ENCODE measurements around the gene RNF40. TPM values are rescaled to one million over a fixed set of nuclear protein-coding genes. Genes with fewer than 3 reads are reported as not detected.
A peak's percentile ranks its signal among the peaks of the same experiment; 100 is the strongest.

Gene RNF40
- 45.3 and 48.2 TPM in 2 replicates for total RNA-seq (2014; rRNA removed; shearing (Covaris generic))

GRCh38 chr16:30761928-30762902 is at the start of gene RNF40, which contains the start of gene CFAP119:
Gene RNF40, plus strand, starts transcription at chr16:30762322. Its CDS starts 224 bp downstream, at chr16:30762546.
Gene CFAP119, minus strand, starts transcription at chr16:30762062. Its CDS starts 314 bp downstream, at chr16:30761748.
- peak; percentile 96 for DNase-seq (ENCODE audit: low read depth)

GRCh38 chr16:30715750-30716445 is 46.2 kb upstream of the RNF40 start:
- peak; percentile 96 for DNase-seq (ENCODE audit: low read depth)

DNA sequence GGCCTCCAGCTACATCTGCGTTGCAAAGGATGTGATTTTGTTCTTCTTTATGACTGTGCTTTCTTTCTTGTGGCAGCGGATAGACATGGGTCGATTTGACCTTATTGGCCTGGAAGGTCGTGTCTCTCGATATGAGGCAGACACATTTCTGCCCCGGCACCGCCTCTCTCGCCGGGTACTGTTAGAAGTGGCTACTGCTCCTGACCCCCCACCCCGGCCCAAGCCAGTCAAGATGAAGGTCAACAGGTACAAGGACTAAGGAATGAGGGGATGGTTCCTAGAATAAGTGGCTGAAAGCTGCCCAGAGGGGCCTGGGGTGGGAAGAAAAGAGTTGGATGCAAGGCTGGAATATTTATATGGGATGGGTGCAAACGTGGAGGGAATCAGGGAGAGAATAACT is 42.0 kb upstream of the RNF40 start:
- no peak for DNase-seq (ENCODE audit: low read depth)

DNA sequence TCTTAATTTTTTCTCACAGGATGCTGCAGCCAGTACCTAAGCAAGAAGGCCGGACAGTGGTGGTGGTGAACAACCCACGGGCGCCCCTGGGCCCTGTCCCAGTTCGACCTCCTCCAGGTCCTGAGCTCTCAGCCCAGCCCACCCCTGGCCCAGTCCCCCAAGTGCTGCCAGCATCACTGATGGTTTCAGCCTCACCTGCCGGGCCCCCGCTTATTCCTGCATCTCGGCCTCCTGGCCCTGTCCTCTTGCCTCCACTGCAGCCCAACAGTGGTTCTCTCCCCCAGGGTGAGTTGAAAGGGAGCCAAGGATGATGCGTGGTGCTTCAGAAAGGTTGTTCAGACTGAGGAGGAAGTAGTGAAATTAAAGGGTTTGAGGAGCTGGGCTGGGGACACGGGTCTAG is 41.4 kb upstream of the RNF40 start:
- no peak for DNase-seq (ENCODE audit: low read depth)

DNA sequence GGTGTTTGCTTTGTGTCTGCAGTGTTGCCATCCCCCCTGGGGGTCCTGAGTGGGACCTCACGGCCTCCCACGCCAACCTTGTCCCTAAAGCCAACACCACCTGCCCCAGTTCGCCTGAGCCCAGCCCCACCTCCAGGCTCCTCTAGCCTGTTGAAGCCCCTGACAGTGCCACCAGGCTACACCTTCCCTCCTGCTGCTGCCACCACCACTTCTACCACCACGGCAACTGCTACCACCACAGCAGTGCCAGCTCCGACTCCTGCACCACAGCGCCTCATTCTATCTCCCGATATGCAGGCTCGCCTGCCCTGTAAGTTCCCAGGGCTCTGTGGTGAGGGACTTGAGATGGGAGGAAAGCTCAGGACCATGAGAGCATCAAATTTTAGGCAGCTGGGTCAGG is 41.0 kb upstream of the RNF40 start:
- DNase-seq (ENCODE audit: low read depth), result no peak

- peak; percentile 31 for DNase-seq (ENCODE audit: low read depth)
These were observed 40.5 kb upstream of the RNF40 start for GRCh38 chr16:30721606-30722005.

DNA sequence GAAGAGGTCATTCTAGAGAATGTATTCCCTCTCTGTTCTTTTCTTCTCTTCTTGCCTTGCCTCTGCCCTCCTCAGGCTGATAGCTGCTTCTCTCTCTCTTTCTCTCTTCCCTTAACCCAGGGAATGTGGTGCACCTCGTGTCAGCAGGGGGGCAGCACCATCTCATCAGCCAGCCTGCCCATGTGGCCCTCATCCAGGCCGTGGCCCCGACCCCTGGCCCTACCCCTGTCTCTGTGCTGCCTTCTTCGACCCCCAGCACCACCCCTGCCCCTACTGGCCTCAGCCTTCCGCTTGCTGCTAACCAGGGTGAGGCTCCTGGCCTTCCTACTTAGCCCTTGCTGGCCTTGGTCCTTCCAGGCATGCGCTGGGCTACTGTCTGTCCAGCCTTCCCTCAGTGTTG is 39.7 kb upstream of the RNF40 start:
- DNase-seq (ENCODE audit: low read depth), result no peak

GRCh38 chr16:30722916-30723315 is 39.2 kb upstream of the RNF40 start:
- no peak for DNase-seq (ENCODE audit: low read depth)

DNA sequence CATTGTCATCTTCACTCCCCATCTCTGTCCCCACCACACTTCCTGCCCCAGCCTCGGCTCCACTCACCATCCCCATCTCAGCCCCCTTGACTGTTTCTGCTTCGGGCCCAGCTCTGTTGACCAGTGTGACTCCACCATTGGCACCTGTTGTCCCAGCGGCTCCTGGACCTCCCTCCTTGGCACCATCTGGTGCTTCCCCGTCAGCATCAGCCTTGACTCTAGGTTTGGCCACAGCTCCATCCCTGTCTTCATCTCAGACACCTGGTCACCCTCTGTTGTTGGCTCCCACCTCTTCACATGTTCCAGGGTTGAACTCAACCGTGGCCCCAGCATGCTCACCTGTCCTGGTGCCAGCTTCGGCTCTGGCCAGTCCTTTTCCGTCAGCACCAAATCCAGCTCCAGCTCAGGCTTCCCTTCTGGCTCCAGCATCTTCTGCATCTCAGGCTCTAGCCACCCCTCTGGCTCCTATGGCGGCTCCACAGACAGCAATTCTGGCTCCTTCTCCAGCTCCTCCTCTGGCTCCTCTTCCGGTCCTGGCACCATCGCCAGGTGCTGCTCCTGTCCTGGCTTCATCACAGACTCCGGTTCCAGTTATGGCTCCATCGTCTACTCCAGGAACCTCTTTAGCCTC is 38.3 kb upstream of the RNF40 start:
- DNase-seq (ENCODE audit: low read depth), result no peak

DNA sequence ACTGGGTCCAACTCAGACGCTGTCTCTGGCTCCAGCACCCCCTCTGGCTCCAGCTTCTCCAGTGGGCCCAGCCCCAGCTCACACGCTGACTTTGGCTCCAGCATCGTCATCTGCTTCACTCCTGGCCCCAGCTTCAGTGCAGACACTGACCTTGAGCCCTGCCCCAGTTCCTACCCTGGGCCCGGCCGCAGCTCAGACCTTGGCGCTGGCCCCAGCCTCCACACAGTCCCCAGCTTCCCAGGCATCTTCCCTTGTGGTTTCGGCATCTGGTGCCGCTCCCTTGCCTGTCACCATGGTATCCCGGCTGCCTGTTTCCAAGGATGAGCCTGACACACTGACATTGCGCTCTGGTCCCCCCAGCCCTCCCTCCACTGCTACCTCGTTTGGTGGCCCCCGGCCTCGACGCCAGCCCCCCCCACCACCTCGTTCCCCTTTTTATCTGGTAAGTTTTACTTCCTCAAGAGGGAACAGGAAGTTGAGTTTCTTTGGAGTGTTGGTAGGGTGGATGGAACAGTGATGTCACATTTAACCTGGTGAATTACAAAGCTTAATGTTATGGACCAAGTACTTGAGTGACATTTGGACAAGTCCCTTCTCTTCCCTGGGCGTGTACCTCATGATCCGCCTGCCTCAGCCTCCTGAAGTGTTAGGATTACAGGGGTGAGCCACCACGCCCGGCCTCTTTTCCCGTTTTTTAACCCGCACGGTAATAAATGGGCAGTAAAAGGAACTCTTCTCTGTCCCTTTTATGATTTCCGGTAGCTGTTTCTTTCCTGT is 37.3 kb upstream of the RNF40 start:
- DNase-seq (ENCODE audit: low read depth), result no peak

DNA sequence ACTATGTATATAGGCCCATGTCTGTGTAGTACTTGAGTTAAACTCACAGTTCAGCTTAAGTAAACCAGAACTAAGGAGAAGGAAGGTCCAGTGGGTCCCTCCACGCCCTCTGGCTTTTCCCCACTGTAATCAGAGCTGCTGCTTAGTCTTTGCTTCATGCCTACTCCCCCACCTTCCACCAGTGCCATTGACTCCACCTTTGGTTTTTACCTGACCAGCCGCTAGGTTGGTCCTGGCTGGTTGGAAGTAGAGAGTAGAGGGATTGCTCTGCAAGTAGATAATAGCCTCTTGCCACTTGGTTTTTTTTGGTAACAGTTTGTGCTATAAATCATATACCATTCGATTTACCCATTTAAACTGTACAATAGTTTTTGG is 36.7 kb upstream of the RNF40 start:
- DNase-seq (ENCODE audit: low read depth), result no peak

DNA sequence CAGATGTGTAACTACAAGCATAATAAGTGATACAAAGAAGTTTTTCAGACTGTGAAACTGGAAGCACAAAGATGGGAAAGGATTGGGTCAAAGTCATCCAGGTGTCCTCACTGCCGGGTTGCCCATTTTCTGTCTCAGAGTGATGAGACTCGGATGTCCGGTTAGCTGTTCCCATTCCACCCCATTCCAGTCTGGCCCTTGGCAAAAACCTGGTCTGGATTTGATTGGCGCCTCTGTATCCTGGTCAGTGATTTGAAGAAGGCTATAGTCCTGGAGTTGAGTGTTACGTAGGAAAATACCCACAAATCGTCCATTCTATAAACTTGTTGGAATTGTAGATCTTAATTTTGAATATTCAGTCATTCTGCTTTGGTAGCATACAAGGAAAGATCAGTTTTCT is 33.8 kb upstream of the RNF40 start:
- no peak for DNase-seq (ENCODE audit: low read depth)

DNA sequence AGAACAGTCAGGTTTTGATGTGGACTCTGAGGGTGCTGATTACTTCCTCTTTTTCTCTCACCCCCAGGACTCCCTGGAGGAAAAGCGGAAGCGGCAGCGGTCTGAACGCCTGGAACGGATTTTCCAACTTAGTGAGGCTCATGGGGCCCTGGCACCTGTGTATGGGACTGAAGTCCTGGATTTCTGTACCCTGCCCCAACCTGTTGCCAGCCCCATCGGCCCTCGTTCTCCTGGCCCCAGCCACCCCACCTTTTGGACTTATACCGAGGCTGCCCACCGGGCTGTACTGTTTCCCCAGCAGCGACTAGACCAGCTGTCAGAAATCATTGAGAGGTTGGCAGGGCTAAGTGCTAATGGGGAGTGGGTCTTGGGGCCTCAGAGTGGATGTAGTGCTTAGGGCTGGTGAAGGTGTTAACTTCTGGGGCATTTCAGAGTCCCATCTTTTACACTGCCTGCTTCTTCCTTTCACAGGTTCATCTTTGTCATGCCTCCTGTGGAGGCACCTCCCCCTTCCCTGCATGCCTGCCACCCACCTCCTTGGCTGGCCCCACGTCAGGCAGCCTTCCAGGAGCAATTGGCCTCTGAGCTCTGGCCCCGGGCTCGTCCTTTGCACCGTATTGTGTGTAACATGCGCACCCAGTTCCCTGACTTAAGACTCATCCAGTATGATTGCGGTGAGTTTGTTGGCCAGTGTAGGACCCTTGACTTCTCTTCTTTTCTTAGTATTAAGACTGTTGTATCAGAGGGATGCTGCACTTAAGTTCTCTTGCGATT is 33.0 kb upstream of the RNF40 start:
- no peak for DNase-seq (ENCODE audit: low read depth)

- DNase-seq (ENCODE audit: low read depth), result no peak
These were observed 30.7 kb upstream of the RNF40 start for GRCh38 chr16:30731411-30731810.

- no peak for DNase-seq (ENCODE audit: low read depth)
These were observed 24.9 kb upstream of the RNF40 start for GRCh38 chr16:30736995-30737793.

DNA sequence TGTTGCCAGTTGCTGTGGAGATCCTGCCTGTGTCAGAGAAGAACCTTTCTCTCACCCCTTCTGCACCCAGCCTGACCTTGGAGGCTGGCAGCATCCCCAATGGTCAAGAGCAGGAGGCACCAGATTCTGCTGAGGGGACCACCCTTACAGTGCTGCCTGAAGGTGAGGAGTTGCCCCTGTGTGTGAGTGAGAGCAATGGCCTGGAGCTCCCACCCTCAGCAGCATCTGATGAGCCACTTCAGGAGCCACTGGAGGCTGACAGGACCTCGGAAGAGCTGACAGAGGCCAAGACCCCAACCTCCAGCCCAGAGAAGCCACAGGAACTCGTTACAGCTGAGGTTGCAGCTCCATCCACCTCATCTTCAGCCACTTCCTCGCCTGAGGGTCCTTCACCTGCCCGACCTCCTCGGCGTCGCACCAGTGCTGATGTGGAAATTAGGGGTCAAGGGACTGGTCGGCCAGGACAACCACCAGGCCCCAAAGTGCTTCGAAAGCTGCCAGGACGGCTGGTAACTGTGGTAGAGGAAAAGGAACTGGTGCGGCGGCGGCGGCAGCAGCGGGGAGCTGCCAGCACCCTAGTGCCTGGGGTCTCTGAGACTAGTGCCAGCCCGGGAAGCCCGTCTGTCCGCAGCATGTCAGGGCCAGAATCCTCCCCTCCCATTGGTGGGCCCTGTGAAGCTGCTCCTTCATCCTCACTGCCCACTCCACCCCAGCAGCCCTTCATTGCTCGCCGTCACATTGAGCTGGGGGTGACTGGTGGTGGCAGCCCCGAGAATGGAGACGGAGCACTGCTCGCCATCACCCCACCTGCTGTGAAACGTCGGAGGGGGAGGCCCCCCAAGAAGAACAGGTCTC is 24.1 kb upstream of the RNF40 start:
- no peak for DNase-seq (ENCODE audit: low read depth)

- DNase-seq (ENCODE audit: low read depth), result no peak
These were observed 22.9 kb upstream of the RNF40 start for GRCh38 chr16:30738984-30739951.

Data from RPMI7951 (cell line).